Right lobe of liver (tissue), 6 donors: Measurements from ENCODE around the gene PSD4. TPM values are rescaled to one million over a fixed set of nuclear protein-coding genes. Genes with fewer than 3 reads are reported as not detected.

Source experiments
- ATAC-seq, 4 donors: fragments of 200-7000 bp; cut with Tn5 transposase; one replicate each; pipeline ENCODE4 v1.9.1; 2020; ENCODE audit warnings: mild to moderate bottlenecking in 4 of 4, moderate library complexity in 4 of 4
- DNase-seq, 3 donors: peaks; one replicate each; pipeline ENCODE4 v3.0.0-alpha.2; 2020
- H3K27ac ChIP-seq, 3 donors: fragments of 200-600 bp; one replicate each; pipeline ENCODE4 v1.8.0; 2022
- H3K27me3 ChIP-seq, 2 donors: fragments of 200-600 bp; one replicate each; pipeline ENCODE4 v1.8.0; 2022
- H3K36me3 ChIP-seq, 4 donors: fragments of 200-600 bp; sonication (generic) in 1 of 4; one replicate each; pipeline versions ENCODE4 v1.5.1 to v1.8.0; 2017 to 2022; ENCODE audit warnings: control low read depth in 1 of 4
- H3K4me1 ChIP-seq, 4 donors: fragments of 200-600 bp; sonication (generic) in 1 of 4; one replicate each; pipeline versions ENCODE4 v1.5.1 to v1.8.0; 2017 to 2022; ENCODE audit warnings: control low read depth in 1 of 4
- H3K4me3 ChIP-seq, 3 donors: fragments of 200-600 bp; one replicate each; pipeline ENCODE4 v1.8.0; 2022
- H3K9me3 ChIP-seq, 4 donors: fragments of 200-600 bp; sonication (generic) in 1 of 4; one replicate each; pipeline versions ENCODE4 v1.5.1 to v1.8.0; 2017 to 2022; ENCODE audit warnings: control low read depth in 1 of 4
- CTCF ChIP-seq, 4 donors: fragments of 200-600 bp in 3 of 4; fragments of 450-650 bp in 1 of 4; IDR thresholded peaks; one replicate each; pipeline versions ENCODE4 v1.5.1 to v1.8.0; 2016 to 2022; ENCODE audit warnings: antibody characterized with exemption in 4 of 4, mild to moderate bottlenecking in 2 of 4
- POLR2A ChIP-seq: fragments of 450-650 bp; IDR thresholded peaks from one replicate; pipeline ENCODE4 v1.6.1; 2017; ENCODE audit warnings: antibody characterized with exemption, mild to moderate bottlenecking
- WGBS: methylation state at CpG from one replicate; pipeline ENCODE4 v1.1.6; 2018; ENCODE audit warnings: low coverage, low lambda C conversion rate; ENCODE audit not compliant: insufficient coverage; ENCODE audit errors: missing lambda C conversion rate; 5-methylcytosine and 5-hydroxymethylcytosine counted together
- intact Hi-C, 2 donors: fragments of 100-400 bp; cut with DNase I; formaldehyde crosslinking; loops; one replicate each; pipeline versions ENCODE4 v1.11.2 to v1.14.1; 2022
- long read RNA-seq: library from polyadenylated mRNA; unstranded; transcript quantifications from one replicate; pipeline ENCODE4 v2.0.0, GENCODE V29; 2019
- total RNA-seq, 6 experiments: library from RNA; depleted of rRNA in 2 of 6; stranded (reverse); fragments of >200 nt in 2 of 6; fragmentation: NEBNext Ultra II Directional in 3 of 6; extraction: Animal tissue kit (Norgen Biotek cat#: 25700) in 3 of 6; gene quantifications; one replicate each; pipeline versions ENCODE4 v1.1.0 to v1.2.4, GENCODE V29; 2016 to 2023
- donor health status: DM: no; HTN: yes; CAD: no.
- donor health status: DM: no; HTN: no; CAD: no.
- donor health status: DM: no; HTN: no; CAD: no.
- donor health status: DM: no; HTN: yes; CAD: no.
- donor health status: DM: no; HTN: yes; CAD: no.

PSD4 gene
- 10 to 100 TPM; 38.0 to 77.8 (median 58.7) TPM for total RNA-seq
- long read RNA-seq, partial matches to known transcripts = 0 of 3 reads
- long read RNA-seq, other reads (novel, unspliced or antisense) = 3 of 3 reads

GRCh38 chr2:113173542-113174375 lies at the start of gene PSD4:
Gene PSD4, plus strand, starts transcription at chr2:113173971. Its CDS starts 8,486 bp downstream, at chr2:113182457.
- Histone ChIP-seq H3K27me3 (no peaks in the 10 kb centered on the region), H3K9me3 (no peaks in the 10 kb centered on the region), H3K27ac (peak within 1 kb of the TSS in 2 of 3 donors; percentile 47 to 54), H3K4me3 (peak within 1 kb of the TSS; percentile 18 to 24 (median 18)), H3K36me3 (no peaks in the 10 kb centered on the region), H3K4me1 (peaks cover 0 to 6% (median 0%) of the 10 kb centered on the region in 4 donors)
- ATAC-seq (peak; percentile 60 to 76 (median 70)), DNase-seq (peak; percentile 71 to 78 (median 73))
- 53% methylated on average over 7 of the region's 14 CpGs for WGBS
- no peak for TF ChIP-seq POLR2A
- TF ChIP-seq CTCF (IDR thresholded peaks at IDR 0.05) = no peak
- intact Hi-C loops = no loop called here

GRCh38 chr2:113124181-113124961 lies 49.4 kb upstream of the PSD4 start:
- H3K9me3 ChIP-seq = no peaks in the 10 kb centered on the region
- H3K4me3 ChIP-seq = no peak overlapping the region
- H3K36me3 ChIP-seq = peaks cover 0 to 2% (median 0%) of the 10 kb centered on the region in 4 donors
- peak overlapping the region in 2 of 3 donors; percentile 90 to 97 for H3K27ac ChIP-seq
- WGBS = 31% methylated on average over 9 of the region's 12 CpGs
- ATAC-seq = peak in 1 of 4 donors; percentile 19
- no peaks in the 10 kb centered on the region for H3K27me3 ChIP-seq
- TF ChIP-seq CTCF (IDR thresholded peaks at IDR 0.05) = no peak
- peak; percentile 13 for TF ChIP-seq POLR2A
- peaks cover 0 to 30% (median 13%) of the 10 kb centered on the region in 4 donors for H3K4me1 ChIP-seq
- intact Hi-C loops = no loop called here
- peak in 1 of 3 donors; percentile 44 for DNase-seq

DNA sequence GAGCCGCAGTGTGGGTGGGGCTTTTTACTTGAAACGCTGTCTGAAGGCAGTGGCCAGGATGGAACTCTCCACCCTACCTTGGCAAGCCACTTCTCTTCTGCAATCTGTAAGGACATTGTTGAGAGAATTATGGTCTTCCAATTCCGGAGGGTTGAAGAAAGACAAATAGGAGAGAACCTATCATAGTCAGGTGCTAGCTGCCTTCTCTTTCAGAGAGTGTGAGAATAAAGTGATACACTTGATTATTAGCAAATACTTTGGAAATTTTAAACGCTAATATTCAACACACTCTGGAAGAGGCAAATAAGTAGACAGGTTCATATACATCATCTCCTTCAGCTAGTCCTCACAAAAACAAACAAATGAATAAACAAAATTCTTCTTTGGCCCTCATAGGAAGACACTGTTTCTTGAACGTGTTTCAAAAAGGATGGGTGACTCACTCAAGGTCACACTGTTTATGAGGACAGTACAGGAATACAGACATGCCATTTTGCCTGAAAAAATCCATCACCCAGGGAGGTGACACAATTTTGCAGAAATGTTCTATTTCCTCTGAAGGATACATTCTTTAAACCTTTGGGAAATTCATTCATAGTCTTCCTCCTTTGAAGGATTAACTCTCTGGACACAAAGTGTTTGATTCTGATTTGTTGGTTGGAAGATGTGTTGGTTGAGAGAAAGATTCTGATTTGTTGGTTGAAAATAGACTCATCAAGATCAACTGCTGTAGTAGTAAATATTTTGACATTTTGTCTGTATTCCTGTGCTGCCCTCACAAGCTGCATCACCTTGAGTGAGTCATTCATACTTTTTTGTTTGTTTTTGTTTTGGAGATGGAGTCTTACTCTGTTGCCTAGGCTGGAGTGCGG lies 48.6 kb upstream of the PSD4 start:
- DNase-seq = no peak
- ATAC-seq = no peak
- no peaks in the 10 kb centered on the region for H3K27me3 ChIP-seq
- intact Hi-C loops = no loop called here
- WGBS = 73% methylated on average over 6 of the region's 6 CpGs
- no peaks in the 10 kb centered on the region for H3K9me3 ChIP-seq
- no peak overlapping the region for H3K4me3 ChIP-seq
- peaks cover 0 to 10% (median 1%) of the 10 kb centered on the region in 4 donors for H3K36me3 ChIP-seq
- TF ChIP-seq CTCF (IDR thresholded peaks at IDR 0.05) = no peak
- no peak for TF ChIP-seq POLR2A
- H3K4me1 ChIP-seq = peaks cover 0 to 38% (median 15%) of the 10 kb centered on the region in 4 donors
- H3K27ac ChIP-seq = peak overlapping the region; percentile 97 to 99 (median 98)
